CD14-positive monocyte (primary cell): ENCODE data around the gene UQCC2. TPM values are rescaled to one million over a fixed set of nuclear protein-coding genes. Genes with fewer than 3 reads are reported as not detected.

Experiments
- DNase-seq, 3 donors: peaks; one replicate each; pipeline ENCODE4 v3.0.0-alpha.2; 2011 to 2022
- H2AFZ ChIP-seq: 2 replicates; pipeline ENCODE4 v1.6.0; 2012; ENCODE audit warnings: mild to moderate bottlenecking, low read depth, low read length, inconsistent platforms; ENCODE audit not compliant: insufficient read depth, poor library complexity, severe bottlenecking
- H3K27ac ChIP-seq, 2 donors: 1 replicate in 1 of 2; 2 replicates in 1 of 2; pipeline ENCODE4 v1.5.1; 2012 to 2013; ENCODE audit warnings: low read length in 2 of 2, control low read depth in 1 of 2, inconsistent platforms in 1 of 2, low read depth in 1 of 2, mild to moderate bottlenecking in 1 of 2
- H3K27me3 ChIP-seq, 2 donors: one replicate each; pipeline versions ENCODE4 v1.6.0 to v1.6.1; 2011 to 2013; ENCODE audit warnings: low read length in 2 of 2; ENCODE audit not compliant: control insufficient read depth in 2 of 2, insufficient read depth in 2 of 2
- H3K36me3 ChIP-seq, 2 donors: replicated peaks in 1 of 2; 1 replicate in 1 of 2; 2 replicates in 1 of 2; pipeline versions ENCODE4 v1.5.1 to v1.6.1; 2012 to 2013; ENCODE audit warnings: low read length in 2 of 2, control low read depth in 1 of 2, inconsistent platforms in 1 of 2, mild to moderate bottlenecking in 1 of 2; ENCODE audit not compliant: insufficient read depth in 2 of 2, control insufficient read depth in 1 of 2
- H3K4me1 ChIP-seq, 2 donors: 1 replicate in 1 of 2; 2 replicates in 1 of 2; pipeline versions ENCODE4 v1.5.1 to v1.6.1; 2012 to 2013; ENCODE audit warnings: low read length in 2 of 2, control low read depth in 1 of 2, inconsistent platforms in 1 of 2, mild to moderate bottlenecking in 1 of 2, moderate library complexity in 1 of 2; ENCODE audit not compliant: insufficient read depth in 2 of 2, control insufficient read depth in 1 of 2
- H3K4me2 ChIP-seq: replicated peaks from 2 replicates; pipeline ENCODE3; 2012; ENCODE audit warnings: low read length, moderate library complexity, mild to moderate bottlenecking; ENCODE audit not compliant: poor library complexity, severe bottlenecking; ENCODE audit errors: extremely low read depth
- H3K4me3 ChIP-seq, 3 experiments: fragments of 200-600 bp in 1 of 3; sonication (generic) in 1 of 3; replicated peaks in 1 of 3; 1 replicate in 2 of 3; 2 replicates in 1 of 3; pipeline ENCODE4 v1.5.1; 2011 to 2013; ENCODE audit warnings: low read length in 3 of 3, mild to moderate bottlenecking in 3 of 3, control low read depth in 2 of 3, low read depth in 2 of 3, inconsistent platforms in 1 of 3, moderate library complexity in 1 of 3
- H3K79me2 ChIP-seq: 2 replicates; pipeline ENCODE4 v1.6.0; 2012; ENCODE audit warnings: mild to moderate bottlenecking, control low read depth, inconsistent platforms, low read length, moderate library complexity; ENCODE audit not compliant: insufficient read depth
- H3K9ac ChIP-seq: 2 replicates; pipeline ENCODE4 v1.6.0; 2017; ENCODE audit warnings: low read length, mild to moderate bottlenecking; ENCODE audit not compliant: insufficient read depth, poor library complexity, severe bottlenecking
- H3K9me3 ChIP-seq, 2 donors: replicated peaks in 1 of 2; 1 replicate in 1 of 2; 2 replicates in 1 of 2; pipeline versions ENCODE4 v1.5.1 to v1.6.1; 2012 to 2013; ENCODE audit warnings: low read length in 2 of 2, control low read depth in 1 of 2; ENCODE audit not compliant: control insufficient read depth in 1 of 2, insufficient read depth in 1 of 2
- H4K20me1 ChIP-seq: 2 replicates; pipeline ENCODE4 v1.6.0; 2012; ENCODE audit warnings: mild to moderate bottlenecking, low read length, control low read depth, moderate library complexity; ENCODE audit not compliant: insufficient read depth
- H3K27ac Mint-ChIP-seq, 7 donors: one replicate each; pipeline ENCODE4 v1.8.0; 2020; ENCODE audit warnings: mild to moderate bottlenecking in 7 of 7, mixed read lengths in 7 of 7, moderate library complexity in 6 of 7, inconsistent platforms in 2 of 7
- H3K27me3 Mint-ChIP-seq, 3 donors: one replicate each; pipeline ENCODE4 v1.8.0; 2021 to 2022; ENCODE audit warnings: low read depth in 3 of 3, mild to moderate bottlenecking in 3 of 3, mixed read lengths in 3 of 3, moderate library complexity in 3 of 3, inconsistent platforms in 1 of 3
- H3K36me3 Mint-ChIP-seq, 2 donors: one replicate each; pipeline ENCODE4 v1.8.0; 2020; ENCODE audit warnings: mixed read lengths in 2 of 2, inconsistent platforms in 1 of 2, mild to moderate bottlenecking in 1 of 2
- H3K4me1 Mint-ChIP-seq: one replicate; pipeline ENCODE4 v1.8.0; 2020; ENCODE audit warnings: mild to moderate bottlenecking, mixed read lengths
- H3K4me3 Mint-ChIP-seq, 2 donors: one replicate each; pipeline ENCODE4 v1.8.0; 2020; ENCODE audit warnings: mild to moderate bottlenecking in 2 of 2, mixed read lengths in 2 of 2, moderate library complexity in 1 of 2
- H3K9me3 Mint-ChIP-seq, 7 donors: one replicate each; pipeline ENCODE4 v1.8.0; 2020 to 2022; ENCODE audit warnings: mixed read lengths in 7 of 7, mild to moderate bottlenecking in 6 of 7, moderate library complexity in 6 of 7, inconsistent platforms in 2 of 7
- CTCF ChIP-seq: fragments of 200-600 bp; IDR thresholded peaks from one replicate; pipeline ENCODE4 v1.8.0; 2022; ENCODE audit warnings: antibody characterized with exemption, mild to moderate bottlenecking
- WGBS: methylation state at CpG from one replicate; pipeline ENCODE4 v1.1.5; 2013; ENCODE audit warnings: missing lambda C conversion rate; ENCODE audit not compliant: insufficient coverage; 5-methylcytosine and 5-hydroxymethylcytosine counted together
- intact Hi-C, 2 donors: fragments of 100-400 bp; cut with micrococcal nuclease; formaldehyde crosslinking; loops; one replicate each; pipeline versions ENCODE4 v1.15.0 to v1.15.1; 2023
- polyA plus RNA-seq, 3 donors: library from polyadenylated mRNA; depleted of rRNA in 1 of 3; unstranded in 2 of 3; stranded (reverse) in 1 of 3; fragments of 300-500 nt in 2 of 3; fragments of >200 nt in 1 of 3; fragmentation: Illumina TruSeq in 2 of 3; gene quantifications; 1 replicate in 2 of 3; 2 replicates in 1 of 3; pipeline ENCODE4 v1.2.3, GENCODE V29; 2012 to 2021

The UQCC2 gene
- polyA plus RNA-seq, 3 donors: 10.3 to 39.3 (median 37.2) TPM

- Mint-ChIP-seq H3K36me3 (no peaks in the 10 kb centered on the region), H3K27ac (no peak overlapping the region), H3K4me3 (no peak overlapping the region), H3K27me3 (peaks cover 2 to 10% (median 10%) of the 10 kb centered on the region in 3 donors), H3K4me1 (no peaks in the 10 kb centered on the region), H3K9me3 (peaks cover 0 to 2% (median 0%) of the 10 kb centered on the region in 7 donors)
- Histone ChIP-seq H3K4me3 (no peak overlapping the region), H3K79me2 (no peaks in the 10 kb centered on the region), H3K9ac (no peak overlapping the region), H3K4me1 (no peaks in the 10 kb centered on the region), H4K20me1 (no peaks in the 10 kb centered on the region), H3K9me3 (no peaks in the 10 kb centered on the region), H3K27me3 (no peaks in the 10 kb centered on the region), H3K4me2 (no peak overlapping the region), H2AFZ (no peak overlapping the region), H3K27ac (no peak overlapping the region), H3K36me3 (no peaks in the 10 kb centered on the region)
- WGBS: no CpG with 5 or more reads among the region's 6 CpGs
- intact Hi-C loops: no loop called here
- no peak for TF ChIP-seq CTCF
- no peak for DNase-seq
Observed at GRCh38 chr6:33717934-33718455, 6.5 kb upstream of the UQCC2 start.

- Histone ChIP-seq H4K20me1 (no peaks in the 10 kb centered on the region), H3K4me3 (no peak overlapping the region), H3K79me2 (no peaks in the 10 kb centered on the region), H3K4me1 (peaks cover 2% of the 10 kb centered on the region in 2 donors), H3K27me3 (no peaks in the 10 kb centered on the region), H3K9ac (no peak overlapping the region), H3K27ac (no peak overlapping the region), H2AFZ (no peak overlapping the region), H3K36me3 (no peaks in the 10 kb centered on the region), H3K9me3 (no peaks in the 10 kb centered on the region), H3K4me2 (no peak overlapping the region)
- H3K27ac Mint-ChIP-seq: no peak overlapping the region
- no peak for DNase-seq
- 94% methylated on average over 3 of the region's 8 CpGs for WGBS
- TF ChIP-seq CTCF: no peak
- peaks cover 0 to 2% (median 0%) of the 10 kb centered on the region in 7 donors for H3K9me3 Mint-ChIP-seq
- H3K27me3 Mint-ChIP-seq: peaks cover 2 to 8% (median 7%) of the 10 kb centered on the region in 3 donors
- intact Hi-C loops: no loop called here
- H3K4me3 Mint-ChIP-seq: no peak overlapping the region
- peaks cover under 1% of the 10 kb centered on the region for H3K4me1 Mint-ChIP-seq
- H3K36me3 Mint-ChIP-seq: no peaks in the 10 kb centered on the region
Observed at GRCh38 chr6:33716890-33717632, 5.6 kb upstream of the UQCC2 start.
